Neuronal stem cell (in vitro differentiated cells): ENCODE results near the gene AGPS.

Experiments
- DNase-seq: peaks from one replicate; pipeline ENCODE4 v3.0.0-alpha.2; 2013; ENCODE audit warnings: low spot score
- H2AFZ ChIP-seq: one replicate; pipeline ENCODE4 v1.6.1; 2013; ENCODE audit warnings: mild to moderate bottlenecking, low read length, inconsistent platforms
- H2AK5ac ChIP-seq: 2 replicates; pipeline ENCODE4 v1.6.1; 2013; ENCODE audit warnings: low read depth, mild to moderate bottlenecking, inconsistent platforms, low read length, moderate library complexity, mixed read lengths
- H2BK120ac ChIP-seq: 2 replicates; pipeline ENCODE4 v1.6.1; 2013; ENCODE audit warnings: low read depth, mild to moderate bottlenecking, inconsistent platforms, low read length, moderate library complexity, mixed read lengths
- H2BK12ac ChIP-seq: one replicate; pipeline ENCODE4 v1.6.1; 2013; ENCODE audit warnings: low read length, inconsistent platforms
- H2BK15ac ChIP-seq: 2 replicates; pipeline ENCODE4 v1.6.1; 2013; ENCODE audit warnings: mild to moderate bottlenecking, low read length, inconsistent platforms, mixed read lengths
- H2BK5ac ChIP-seq: one replicate; pipeline ENCODE4 v1.6.1; 2013; ENCODE audit warnings: inconsistent platforms, mild to moderate bottlenecking, low read length, moderate library complexity
- H3K14ac ChIP-seq: one replicate; pipeline ENCODE4 v1.6.1; 2013; ENCODE audit warnings: low read length, inconsistent platforms
- H3K18ac ChIP-seq: 2 replicates; pipeline ENCODE4 v1.6.1; 2013; ENCODE audit warnings: low read length, inconsistent platforms
- H3K23ac ChIP-seq: 2 replicates; pipeline ENCODE4 v1.6.1; 2013; ENCODE audit warnings: low read depth, mild to moderate bottlenecking, mixed read lengths, low read length, inconsistent platforms; ENCODE audit not compliant: poor library complexity
- H3K27ac ChIP-seq: replicated peaks from 3 replicates; pipeline ENCODE4 v1.5.1; 2013; ENCODE audit warnings: low read length, inconsistent platforms
- H3K27me3 ChIP-seq, 3 experiments: 2 replicates each; pipeline ENCODE4 v1.6.1; 2013; ENCODE audit warnings: low read length in 3 of 3, mild to moderate bottlenecking in 2 of 3, inconsistent platforms in 1 of 3, low read depth in 1 of 3, mixed read lengths in 1 of 3, moderate library complexity in 1 of 3; ENCODE audit not compliant: control insufficient read depth in 3 of 3, insufficient read depth in 3 of 3
- H3K36me3 ChIP-seq, 2 donors: replicated peaks in 1 of 2; 2 replicates each; pipeline ENCODE4 v1.6.1; 2013; ENCODE audit warnings: low read length in 2 of 2; ENCODE audit not compliant: control insufficient read depth in 2 of 2, insufficient read depth in 2 of 2
- H3K4ac ChIP-seq: 2 replicates; pipeline ENCODE4 v1.6.1; 2013; ENCODE audit warnings: inconsistent platforms, mild to moderate bottlenecking, low read length, moderate library complexity
- H3K4me1 ChIP-seq, 2 donors: 1 replicate in 1 of 2; 2 replicates in 1 of 2; pipeline ENCODE4 v1.6.1; 2013; ENCODE audit warnings: low read length in 2 of 2, low read depth in 1 of 2; ENCODE audit not compliant: control insufficient read depth in 2 of 2, insufficient read depth in 1 of 2
- H3K4me2 ChIP-seq: one replicate; pipeline ENCODE4 v1.6.1; 2013; ENCODE audit warnings: mild to moderate bottlenecking, low read length, inconsistent platforms; ENCODE audit not compliant: insufficient read depth, poor library complexity, severe bottlenecking
- H3K4me3 ChIP-seq, 2 donors: 2 replicates each; pipeline ENCODE4 v1.5.1; 2013; ENCODE audit warnings: low read length in 2 of 2, mild to moderate bottlenecking in 2 of 2, inconsistent platforms in 1 of 2, moderate library complexity in 1 of 2
- H3K79me1 ChIP-seq: one replicate; pipeline ENCODE4 v1.6.1; 2013; ENCODE audit warnings: low read depth, mild to moderate bottlenecking, inconsistent platforms, low read length, moderate library complexity
- H3K9ac ChIP-seq: one replicate; pipeline ENCODE4 v1.6.1; 2013; ENCODE audit warnings: mild to moderate bottlenecking, low read depth, low read length, inconsistent platforms; ENCODE audit not compliant: poor library complexity
- H3K9me3 ChIP-seq, 2 donors: replicated peaks in 1 of 2; 2 replicates each; pipeline versions ENCODE3 to v1.6.1; 2013; ENCODE audit warnings: low read length in 2 of 2, mild to moderate bottlenecking in 2 of 2, inconsistent platforms in 1 of 2, low read depth in 1 of 2, mixed read lengths in 1 of 2, moderate library complexity in 1 of 2; ENCODE audit not compliant: control insufficient read depth in 2 of 2, insufficient read depth in 1 of 2
- H4K8ac ChIP-seq: one replicate; pipeline ENCODE4 v1.6.1; 2013; ENCODE audit warnings: low read depth, mild to moderate bottlenecking, inconsistent platforms, low read length, moderate library complexity
- H4K91ac ChIP-seq: one replicate; pipeline ENCODE4 v1.6.1; 2013; ENCODE audit warnings: low read length, low read depth, mild to moderate bottlenecking, inconsistent platforms; ENCODE audit not compliant: poor library complexity
- WGBS, 2 donors: extraction: QIAGEN DNeasy Blood & Tissue Kit; methylation state at CpG; one replicate each; pipeline ENCODE4 v1.1.7; 2013; ENCODE audit warnings: missing lambda C conversion rate in 2 of 2, mixed read lengths in 1 of 2; ENCODE audit not compliant: insufficient read length in 2 of 2, insufficient replicate concordance in 1 of 2; ENCODE audit errors: extremely low coverage in 2 of 2; 5-methylcytosine and 5-hydroxymethylcytosine counted together

AGPS gene

GRCh38 chr2:177434475-177434874, 41.9 kb downstream of the AGPS start:
- no peaks in the 10 kb centered on the region for H3K27me3 ChIP-seq
- no peak overlapping the region for H3K9ac ChIP-seq
- H2AFZ ChIP-seq = no peak overlapping the region
- no peak overlapping the region for H3K14ac ChIP-seq
- no peaks in the 10 kb centered on the region for H3K4me1 ChIP-seq
- H4K8ac ChIP-seq = no peak overlapping the region
- no peak overlapping the region for H4K91ac ChIP-seq
- no peak overlapping the region for H3K4me2 ChIP-seq
- no CpG with 5 or more reads among the region's 1 CpG for WGBS, 2 donors
- no peak for DNase-seq
- H3K18ac ChIP-seq = no peak overlapping the region
- H2BK120ac ChIP-seq = no peak overlapping the region
- H3K23ac ChIP-seq = no peak overlapping the region
- no peak overlapping the region for H2BK5ac ChIP-seq
- H3K4ac ChIP-seq = no peak overlapping the region
- peaks cover 1 to 32% of the 10 kb centered on the region in 2 donors for H3K36me3 ChIP-seq
- H2BK12ac ChIP-seq = no peak overlapping the region
- no peak overlapping the region for H3K27ac ChIP-seq
- peaks cover 11 to 46% of the 10 kb centered on the region in 2 donors for H3K9me3 ChIP-seq
- no peak overlapping the region for H2AK5ac ChIP-seq
- no peak overlapping the region for H2BK15ac ChIP-seq
- H3K4me3 ChIP-seq = no peak overlapping the region
- H3K79me1 ChIP-seq = peaks cover 5% of the 10 kb centered on the region

GRCh38 chr2:177445200-177445599, 52.6 kb downstream of the AGPS start:
- DNase-seq = no peak
- Histone ChIP-seq H3K27me3 (no peaks in the 10 kb centered on the region), H3K4me3 (no peak overlapping the region), H4K91ac (no peak overlapping the region), H2BK120ac (no peak overlapping the region), H3K9me3 (peaks cover 0 to 1% of the 10 kb centered on the region in 2 donors), H3K4ac (no peak overlapping the region), H3K9ac (no peak overlapping the region), H3K14ac (no peak overlapping the region), H2BK12ac (no peak overlapping the region), H3K4me1 (no peaks in the 10 kb centered on the region), H3K27ac (no peak overlapping the region), H2AFZ (no peak overlapping the region), H3K36me3 (peaks cover 2 to 62% of the 10 kb centered on the region in 2 donors), H2BK15ac (no peak overlapping the region), H3K23ac (no peak overlapping the region), H3K18ac (no peak overlapping the region), H2BK5ac (no peak overlapping the region), H3K79me1 (no peaks in the 10 kb centered on the region), H3K4me2 (no peak overlapping the region), H2AK5ac (no peak overlapping the region), H4K8ac (no peak overlapping the region)
- no CpG with 5 or more reads among the region's 1 CpG for WGBS, 2 donors

GRCh38 chr2:177448031-177448430, 55.5 kb downstream of the AGPS start:
- Histone ChIP-seq H3K14ac (no peak overlapping the region), H4K91ac (no peak overlapping the region), H3K4me1 (no peaks in the 10 kb centered on the region), H3K36me3 (peaks cover 2 to 44% of the 10 kb centered on the region in 2 donors), H3K4me2 (no peak overlapping the region), H2AFZ (no peak overlapping the region), H3K27me3 (no peaks in the 10 kb centered on the region), H3K27ac (no peak overlapping the region), H2BK12ac (no peak overlapping the region), H3K4me3 (no peak overlapping the region), H2BK5ac (no peak overlapping the region), H3K79me1 (no peaks in the 10 kb centered on the region), H3K23ac (no peak overlapping the region), H3K9me3 (peaks cover 0 to 1% of the 10 kb centered on the region in 2 donors), H2BK120ac (no peak overlapping the region), H4K8ac (no peak overlapping the region), H3K9ac (no peak overlapping the region), H3K18ac (no peak overlapping the region), H2AK5ac (no peak overlapping the region), H3K4ac (no peak overlapping the region), H2BK15ac (no peak overlapping the region)
- no peak for DNase-seq
- no CpG with 5 or more reads among the region's 2 CpGs for WGBS, 2 donors

- H4K8ac ChIP-seq = no peak overlapping the region
- no peak overlapping the region for H3K4me3 ChIP-seq
- no peak overlapping the region for H2AK5ac ChIP-seq
- no peak overlapping the region for H2AFZ ChIP-seq
- no peak overlapping the region for H3K18ac ChIP-seq
- H3K79me1 ChIP-seq = no peaks in the 10 kb centered on the region
- H2BK12ac ChIP-seq = no peak overlapping the region
- DNase-seq = no peak
- peaks cover 2 to 34% of the 10 kb centered on the region in 2 donors for H3K36me3 ChIP-seq
- no peak overlapping the region for H3K14ac ChIP-seq
- no peak overlapping the region for H3K27ac ChIP-seq
- H3K4me1 ChIP-seq = no peaks in the 10 kb centered on the region
- no peak overlapping the region for H3K4me2 ChIP-seq
- peaks cover 0 to 1% of the 10 kb centered on the region in 2 donors for H3K9me3 ChIP-seq
- no peak overlapping the region for H2BK5ac ChIP-seq
- no peak overlapping the region for H2BK120ac ChIP-seq
- WGBS, 2 donors = no CpG with 5 or more reads among the region's 2 CpGs
- H4K91ac ChIP-seq = no peak overlapping the region
- H3K9ac ChIP-seq = no peak overlapping the region
- no peak overlapping the region for H3K23ac ChIP-seq
- no peaks in the 10 kb centered on the region for H3K27me3 ChIP-seq
- no peak overlapping the region for H3K4ac ChIP-seq
- no peak overlapping the region for H2BK15ac ChIP-seq
Measured at GRCh38 chr2:177449159-177449558, 56.6 kb downstream of the AGPS start.
